HT-29 (cell line): ENCODE data around the gene RMDN3. TPM values are rescaled to one million over a fixed set of nuclear protein-coding genes. Genes with fewer than 3 reads are reported as not detected.

ENCODE experiments used
- DNase-seq: peaks from one replicate; pipeline ENCODE4 v3.0.0-alpha.2; 2015; ENCODE audit warnings: low spot score
- total RNA-seq: library from RNA; depleted of rRNA; stranded (reverse); fragments of >200 nt; shearing (Covaris generic); gene quantifications from 2 replicates; pipeline ENCODE4 v1.2.3, GENCODE V29; 2014

RMDN3 gene
- total RNA-seq, 1 experiment from 2014 or later, result 35.7 TPM

DNA sequence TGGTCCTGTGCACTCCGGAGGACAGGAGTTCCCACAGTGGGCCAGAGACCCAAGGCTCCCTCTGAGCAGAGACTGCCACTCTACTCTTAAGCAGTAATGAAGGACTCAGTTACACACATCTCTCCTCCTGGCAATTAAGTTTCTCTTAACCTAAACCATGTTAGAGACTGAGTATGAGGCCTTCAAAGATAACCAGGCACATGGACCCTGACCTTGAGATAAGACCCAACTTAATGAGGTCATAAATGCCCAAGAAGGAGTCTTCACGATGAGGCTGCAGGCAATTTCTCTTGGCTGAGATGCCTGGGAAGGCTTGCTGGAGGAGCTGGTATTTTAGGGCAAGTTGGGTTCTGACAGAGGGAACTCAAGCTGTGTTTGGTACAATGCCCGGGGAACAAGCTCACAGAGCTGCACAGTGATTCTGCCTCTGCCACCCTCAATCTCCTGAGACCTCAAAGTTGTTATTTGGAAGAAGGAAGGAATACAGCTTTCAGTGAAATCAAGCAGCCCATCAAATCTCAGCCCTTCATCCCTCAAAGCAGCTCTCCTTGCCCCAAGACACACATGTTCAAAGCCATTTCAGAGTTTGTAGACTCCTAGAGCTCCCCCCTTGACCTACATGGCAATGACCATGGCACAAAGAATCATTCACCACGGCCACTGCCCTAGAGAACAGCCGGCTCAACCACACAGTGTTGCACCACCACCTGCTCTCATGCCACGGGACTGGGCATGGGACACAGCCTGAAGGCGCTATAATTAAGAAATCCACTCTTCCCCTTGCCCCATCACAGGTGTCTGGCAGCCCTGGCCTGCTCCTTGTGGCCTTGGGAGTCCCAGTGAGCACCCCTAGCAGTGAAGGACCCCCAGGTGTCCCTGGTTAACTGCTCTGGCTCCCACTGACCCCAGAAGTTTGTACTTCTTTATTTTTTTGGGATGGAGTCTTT lies 7.1 kb downstream of the RMDN3 start:
- no peak for DNase-seq

GRCh38 chr15:40746916-40747418 lies 8.1 kb downstream of the RMDN3 start:
- DNase-seq, result no peak

- no peak for DNase-seq
Observed at GRCh38 chr15:40744815-40745152, 10.3 kb downstream of the RMDN3 start.

DNA sequence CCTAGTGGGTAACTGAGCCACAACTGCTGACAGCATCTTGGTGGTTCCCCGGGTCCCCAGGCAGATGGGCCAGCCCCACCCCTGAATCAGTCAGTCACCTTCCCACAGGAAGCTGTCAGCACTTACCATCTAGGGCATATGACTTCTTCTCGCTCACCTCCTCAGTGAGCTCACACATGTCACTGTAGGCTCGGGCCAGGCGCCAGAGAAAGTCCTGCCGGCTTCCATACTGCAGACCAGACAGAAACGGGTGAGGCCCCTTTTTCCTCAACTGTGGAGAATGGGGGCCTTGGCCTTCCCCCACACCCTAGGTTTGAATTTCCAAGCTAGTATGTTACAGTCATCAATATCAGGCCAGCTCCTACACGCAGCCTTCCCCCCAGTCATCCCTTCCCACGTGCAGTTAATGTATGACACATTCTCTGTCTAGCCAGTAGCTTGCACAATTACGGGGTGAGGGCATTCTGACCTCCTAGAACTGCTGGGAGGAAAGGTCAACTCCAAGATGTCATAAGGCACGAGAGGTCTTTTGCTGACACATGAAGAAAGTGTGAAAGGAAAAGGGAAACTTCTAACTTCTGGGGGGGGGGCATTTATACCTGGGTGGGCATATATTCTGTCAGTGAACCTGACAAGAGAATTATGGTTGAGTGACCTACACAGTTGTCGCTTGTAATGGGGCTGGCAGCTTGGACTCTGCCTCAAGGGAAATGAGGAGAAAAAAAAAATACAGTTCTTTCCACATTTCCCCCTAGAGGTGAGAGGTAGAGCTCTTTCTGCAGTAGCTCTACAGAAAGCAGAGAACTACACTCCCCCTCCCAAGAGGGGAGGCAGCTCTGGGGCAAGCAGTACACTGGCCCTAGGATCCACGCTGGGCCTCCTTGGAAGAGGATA lies 10.9 kb downstream of the RMDN3 start:
- no peak for DNase-seq

DNA sequence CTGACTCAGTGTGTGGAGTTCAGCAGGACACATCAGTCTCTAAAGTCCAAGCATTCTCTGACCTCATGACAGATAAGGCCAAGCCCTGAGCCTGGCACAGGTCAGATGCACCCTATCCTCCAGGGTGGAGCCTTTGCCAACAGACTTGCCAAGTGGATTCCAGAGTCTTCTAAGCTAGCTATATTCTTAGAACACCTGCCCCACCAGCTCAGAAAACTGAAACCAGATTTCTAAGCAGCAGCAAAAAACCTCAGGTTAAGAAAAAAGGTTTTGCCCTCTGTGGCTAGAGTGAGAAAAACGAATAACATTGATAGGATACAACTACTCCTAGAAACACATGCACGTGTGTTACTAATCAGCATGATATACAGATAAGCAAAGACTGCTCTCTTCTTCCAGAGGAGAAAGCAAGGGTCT lies 11.6 kb downstream of the RMDN3 start:
- DNase-seq, result no peak

- no peak for DNase-seq
Observed at GRCh38 chr15:40739854-40740253, 15.2 kb downstream of the RMDN3 start.

DNA sequence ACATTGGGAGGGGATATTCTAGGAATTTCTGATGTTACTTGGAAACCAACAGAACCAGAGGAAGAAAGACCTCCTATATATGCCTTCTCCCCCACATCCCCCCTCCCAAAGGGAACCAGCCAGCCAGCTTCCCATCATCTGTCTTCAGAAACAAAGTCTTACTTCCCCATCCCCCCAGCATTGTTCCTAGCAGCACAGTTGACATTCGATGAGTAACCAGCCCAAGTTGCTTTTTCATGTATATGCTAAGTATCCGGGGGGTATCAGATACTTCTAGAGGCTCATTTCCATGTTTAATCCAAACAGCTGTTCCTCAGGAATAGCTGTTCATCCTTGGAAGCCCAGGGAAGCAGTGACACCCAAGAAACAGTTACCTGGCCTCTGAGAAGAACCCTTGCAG lies 16.0 kb downstream of the RMDN3 start:
- DNase-seq, result no peak

DNA sequence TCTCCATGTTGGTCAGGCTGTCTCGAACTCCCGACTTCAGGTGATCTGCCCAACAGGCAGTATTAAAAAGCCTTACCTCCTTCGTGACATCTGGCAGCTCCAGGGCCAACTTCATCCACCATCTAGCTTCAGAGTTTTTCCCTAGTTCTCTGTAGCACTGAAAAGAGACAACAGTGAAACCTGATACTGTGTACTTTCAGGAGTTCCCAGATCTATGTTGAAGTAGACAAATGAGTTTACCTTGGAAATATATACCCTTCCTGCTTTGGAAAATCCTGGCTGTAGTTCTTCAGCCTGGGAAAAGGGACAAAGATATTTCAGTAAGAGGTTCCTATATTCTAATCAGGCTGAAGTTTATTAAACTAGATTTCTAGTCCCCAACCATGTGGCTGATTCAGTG lies 18.0 kb downstream of the RMDN3 start:
- no peak for DNase-seq

DNA sequence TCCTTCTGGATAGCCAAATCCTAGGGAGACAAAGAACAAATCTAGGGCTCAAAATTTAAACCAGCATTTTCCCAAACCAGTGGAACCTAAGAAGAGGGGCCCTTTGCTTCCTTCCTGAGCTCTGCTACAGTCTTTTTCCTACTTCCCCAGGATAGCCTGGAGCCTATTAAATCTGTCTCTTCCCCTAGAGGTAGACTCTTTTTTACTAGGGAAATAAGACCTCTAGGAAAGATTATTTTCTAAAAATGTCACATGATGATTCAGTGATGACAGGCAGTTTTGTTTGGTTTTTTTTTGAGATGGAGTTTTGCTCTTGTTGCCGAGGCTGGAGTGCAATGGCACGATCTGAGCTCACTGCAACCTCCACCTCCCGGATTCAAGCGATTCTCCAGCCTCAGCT lies 18.5 kb downstream of the RMDN3 start:
- no peak for DNase-seq

DNA sequence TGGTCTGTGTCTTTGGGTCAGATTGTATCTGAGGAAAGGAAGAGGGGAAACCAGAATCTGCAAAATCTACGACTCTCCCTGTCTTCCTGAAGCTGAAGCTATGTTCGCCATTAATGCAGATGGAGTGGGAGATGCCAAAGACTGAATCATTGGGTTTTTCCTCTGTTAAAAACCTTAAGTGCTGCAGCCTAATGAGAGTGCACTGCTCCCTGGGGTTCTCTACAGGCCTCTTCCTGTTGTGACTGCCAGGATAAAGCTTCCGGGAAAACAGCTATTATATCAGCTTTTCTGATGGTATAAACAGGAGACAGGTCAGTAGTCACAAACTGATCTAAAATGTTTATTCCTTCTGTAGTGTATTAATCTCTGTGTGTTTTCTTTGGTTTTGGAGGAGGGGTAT lies 24.0 kb downstream of the RMDN3 start:
- no peak for DNase-seq

- no peak for DNase-seq
Observed at GRCh38 chr15:40723919-40724318, 31.1 kb downstream of the RMDN3 start.

- no peak for DNase-seq
Observed at GRCh38 chr15:40722934-40723333, 32.1 kb downstream of the RMDN3 start.

DNA sequence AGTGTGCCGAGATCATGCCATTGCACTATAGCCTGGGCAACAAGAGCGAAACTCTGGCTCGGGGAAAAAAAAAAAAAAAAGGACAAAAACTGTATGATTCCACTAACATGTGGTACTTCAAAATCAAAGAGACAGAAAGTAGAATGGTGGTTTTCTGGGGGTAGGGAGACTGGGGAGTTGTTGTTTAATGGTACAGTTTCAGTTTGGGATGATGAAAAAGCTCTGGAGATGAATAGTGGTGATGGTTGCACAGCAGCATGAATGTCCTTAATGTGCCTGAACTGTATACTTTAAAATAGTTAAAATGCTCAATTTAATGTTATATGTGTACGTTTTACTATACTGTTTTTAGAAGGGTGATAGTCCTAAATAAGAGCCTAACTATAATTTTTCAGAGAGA lies 32.7 kb downstream of the RMDN3 start:
- no peak for DNase-seq

DNA sequence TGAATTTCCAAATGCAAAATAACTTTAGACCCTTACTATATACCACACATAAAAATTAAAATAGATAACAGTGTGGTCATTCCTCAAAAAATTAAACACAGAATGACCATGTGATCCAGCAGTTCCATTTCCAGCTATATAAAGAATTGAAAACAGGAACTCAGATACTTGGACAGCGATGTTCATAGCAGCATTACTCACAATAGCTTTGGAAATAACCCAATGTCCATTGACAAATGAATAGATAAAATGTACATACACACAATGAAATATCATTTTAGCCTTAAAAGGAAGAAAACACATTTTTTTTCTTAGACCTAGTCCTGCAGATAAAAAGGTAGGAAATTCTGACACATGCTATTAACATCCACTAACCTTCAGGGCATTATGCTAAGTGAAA lies 33.4 kb downstream of the RMDN3 start:
- no peak for DNase-seq

DNA sequence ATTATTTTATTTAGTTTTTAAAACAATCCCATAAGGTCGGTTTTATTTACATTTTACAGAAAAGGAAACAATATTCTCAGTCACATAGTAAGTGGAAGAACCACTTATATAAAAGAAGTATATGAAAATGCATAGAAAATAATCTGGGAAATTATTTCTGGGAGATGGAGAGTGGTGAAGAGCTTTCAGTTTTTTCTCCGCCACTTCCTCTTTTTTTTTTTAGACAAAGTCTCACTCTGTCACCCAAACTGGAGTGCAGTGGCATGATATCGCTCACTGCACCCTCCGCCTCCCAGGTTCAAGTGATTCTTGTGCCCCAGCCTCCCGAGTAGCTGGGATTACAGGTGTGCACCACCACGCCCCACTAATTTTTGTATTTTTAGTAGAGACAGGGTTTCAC lies 38.9 kb downstream of the RMDN3 start:
- DNase-seq, result no peak

- DNase-seq, result no peak
Observed at GRCh38 chr15:40714144-40714543, 40.9 kb downstream of the RMDN3 start.

- DNase-seq, result peak; percentile 37
Observed at GRCh38 chr15:40706121-40706520, 48.9 kb downstream of the RMDN3 start.

- DNase-seq, result no peak
Observed at GRCh38 chr15:40702077-40702476, 53.0 kb downstream of the RMDN3 start.

DNA sequence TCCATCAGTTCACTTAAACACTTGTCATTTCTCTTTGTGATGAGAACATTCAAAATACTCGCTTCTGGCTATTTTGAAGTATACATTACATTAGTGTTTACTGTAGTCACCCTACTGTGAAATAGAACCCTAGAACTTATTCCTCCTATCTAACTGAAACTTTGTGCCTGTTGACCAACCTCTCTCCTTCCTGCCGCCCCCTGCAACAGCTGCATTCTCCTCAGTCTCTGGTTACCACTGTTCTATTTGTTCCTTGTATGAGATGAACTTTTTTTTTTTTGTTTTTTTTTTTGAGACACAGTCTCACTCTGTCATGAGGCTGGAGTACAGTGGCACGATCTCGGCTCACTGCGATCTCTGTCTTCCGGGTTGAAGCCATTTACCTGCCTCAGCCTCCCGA lies 57.1 kb downstream of the RMDN3 start:
- no peak for DNase-seq

DNA sequence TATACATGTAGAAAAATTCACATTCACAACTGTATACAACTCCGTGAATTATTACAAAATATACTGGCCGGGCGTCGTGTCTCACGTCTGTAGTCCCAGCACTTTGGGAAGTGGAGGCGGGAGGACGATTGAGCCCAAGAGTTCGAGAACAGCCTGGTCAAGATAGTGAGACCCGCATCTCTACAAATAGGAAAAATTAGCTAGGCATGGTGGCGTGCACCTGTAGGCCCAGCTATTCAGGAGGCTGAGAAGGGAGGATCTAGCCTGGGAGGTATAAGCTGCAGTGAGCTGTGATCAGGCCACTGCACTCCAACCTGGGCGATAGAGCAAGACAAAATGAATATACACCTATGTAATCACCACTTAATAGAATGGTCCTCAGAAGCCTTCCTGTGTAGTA lies 58.8 kb downstream of the RMDN3 start:
- DNase-seq, result no peak

DNA sequence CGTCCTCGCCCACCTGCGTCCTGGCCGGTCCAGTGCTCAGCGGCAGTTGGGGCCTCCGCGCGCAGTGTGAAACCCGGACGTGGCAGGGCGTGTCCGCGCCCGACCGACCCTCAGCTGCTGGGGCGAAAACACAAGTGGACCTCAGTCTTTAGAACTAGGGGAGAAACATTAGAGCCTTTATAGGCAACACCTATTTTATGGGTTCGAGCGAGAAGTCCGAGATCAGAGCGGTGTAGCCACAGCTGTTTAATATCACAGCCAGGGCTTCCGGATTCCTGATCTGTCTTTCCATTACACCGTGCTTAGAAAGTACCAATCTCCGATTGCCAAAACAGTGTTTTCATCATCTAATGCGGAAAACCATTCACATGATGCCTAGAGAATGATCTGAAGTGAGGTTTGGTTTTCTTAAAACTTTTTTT lies 59.6 kb downstream of the RMDN3 start:
- peak; percentile 75 for DNase-seq

DNA sequence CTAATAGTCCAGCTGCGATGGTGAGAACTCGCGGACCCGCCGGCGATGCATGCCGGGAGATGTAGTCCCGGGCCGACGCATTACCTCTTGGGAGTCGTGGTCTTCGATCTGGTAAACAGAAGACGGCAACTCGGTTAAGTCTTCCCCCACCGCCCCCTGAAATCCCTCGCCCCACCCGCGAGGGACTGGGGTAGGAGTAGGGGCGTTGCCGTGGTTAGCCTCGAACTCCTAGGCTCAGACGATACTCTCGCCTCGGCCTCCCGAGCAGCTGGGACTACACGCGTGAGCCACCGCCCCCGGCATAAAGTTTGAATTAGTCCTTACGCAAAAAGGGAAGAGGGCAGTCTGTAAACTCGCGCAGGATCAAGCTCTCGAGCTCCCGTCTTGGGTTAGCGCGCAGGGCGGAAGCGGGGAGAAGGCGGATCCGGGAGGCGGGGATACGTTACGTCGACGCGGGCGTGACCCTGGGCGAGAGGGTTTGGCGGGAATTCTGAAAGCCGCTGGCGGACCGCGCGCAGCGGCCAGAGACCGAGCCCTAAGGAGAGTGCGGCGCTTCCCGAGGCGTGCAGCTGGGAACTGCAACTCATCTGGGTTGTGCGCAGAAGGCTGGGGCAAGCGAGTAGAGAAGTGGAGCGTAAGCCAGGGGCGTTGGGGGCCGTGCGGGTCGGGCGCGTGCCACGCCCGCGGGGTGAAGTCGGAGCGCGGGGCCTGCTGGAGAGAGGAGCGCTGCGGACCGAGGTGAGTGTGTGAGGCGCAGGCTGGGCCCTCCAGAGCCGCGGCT lies 60.2 kb downstream of the RMDN3 start, which contains the start of gene RAD51:
Gene RAD51, plus strand, starts transcription at position 487 of the 781 bp plus-strand sequence. CDS start 3,585 bp downstream, outside the sequence.
- DNase-seq, result peak; percentile 98
